Activated CD4-positive, alpha-beta T cell treated with anti-CD3 and anti-CD28 coated beads, Interleukin-2, amount 10 ng/mL, durations not matched to agents 24 days and 14 days (primary cell): ENCODE data around the gene SHISA4. TPM values are rescaled to one million over a fixed set of nuclear protein-coding genes. Genes with fewer than 3 reads are reported as not detected.

ENCODE experiments used
- DNase-seq: peaks from one replicate; pipeline ENCODE4 v3.0.0; 2022
- H3K27ac Mint-ChIP-seq: one replicate; pipeline ENCODE4 v1.8.0; 2022; ENCODE audit warnings: mild to moderate bottlenecking, mixed read lengths
- H3K27me3 Mint-ChIP-seq: one replicate; pipeline ENCODE4 v1.8.0; 2022; ENCODE audit warnings: mixed read lengths
- H3K36me3 Mint-ChIP-seq: one replicate; pipeline ENCODE4 v1.8.0; 2022; ENCODE audit warnings: low read depth, mild to moderate bottlenecking, mixed read lengths
- H3K4me1 Mint-ChIP-seq: one replicate; pipeline ENCODE4 v1.8.0; 2021; ENCODE audit warnings: mixed read lengths
- H3K4me3 Mint-ChIP-seq: one replicate; pipeline ENCODE4 v1.8.0; 2022; ENCODE audit warnings: mild to moderate bottlenecking, moderate library complexity, mixed read lengths
- H3K9me3 Mint-ChIP-seq: one replicate; pipeline ENCODE4 v1.8.0; 2021; ENCODE audit warnings: mixed read lengths
- intact Hi-C: fragments of 100-400 bp; cut with micrococcal nuclease; formaldehyde crosslinking; loops from one replicate; pipeline ENCODE4 v1.15.1; 2023
- total RNA-seq: library from RNA; stranded (reverse); gene quantifications from 2 replicates; pipeline ENCODE4 v1.2.3, GENCODE V29; 2022

SHISA4 gene
- total RNA-seq, 1 donor from 2014 or later, result 0.77 TPM

GRCh38 chr1:201912832-201913231 is 24.1 kb downstream of the SHISA4 start:
- no peaks in the 10 kb centered on the region for H3K4me1 Mint-ChIP-seq
- peaks cover 10% of the 10 kb centered on the region for H3K27me3 Mint-ChIP-seq
- no peak for DNase-seq
- H3K4me3 Mint-ChIP-seq, result no peak overlapping the region
- no peak overlapping the region for H3K27ac Mint-ChIP-seq
- intact Hi-C loops, result no loop called here
- no peaks in the 10 kb centered on the region for H3K36me3 Mint-ChIP-seq
- H3K9me3 Mint-ChIP-seq, result no peaks in the 10 kb centered on the region

GRCh38 chr1:201914456-201915235 is 25.9 kb downstream of the SHISA4 start:
- DNase-seq, result no peak
- Mint-ChIP-seq H3K36me3 (no peaks in the 10 kb centered on the region), H3K9me3 (no peaks in the 10 kb centered on the region), H3K27me3 (peaks cover 12% of the 10 kb centered on the region), H3K4me3 (no peak overlapping the region), H3K4me1 (no peaks in the 10 kb centered on the region), H3K27ac (no peak overlapping the region)
- intact Hi-C loops, result no loop called here

- no peak for DNase-seq
- Mint-ChIP-seq H3K27me3 (peaks cover 11% of the 10 kb centered on the region), H3K36me3 (no peaks in the 10 kb centered on the region), H3K4me1 (no peaks in the 10 kb centered on the region), H3K27ac (no peak overlapping the region), H3K4me3 (no peak overlapping the region), H3K9me3 (no peaks in the 10 kb centered on the region)
- intact Hi-C loops, result no loop called here
These were observed 28.1 kb downstream of the SHISA4 start for GRCh38 chr1:201916649-201917249.

- Mint-ChIP-seq H3K4me3 (no peak overlapping the region), H3K4me1 (no peaks in the 10 kb centered on the region), H3K27me3 (peaks cover 11% of the 10 kb centered on the region), H3K9me3 (no peaks in the 10 kb centered on the region), H3K36me3 (no peaks in the 10 kb centered on the region), H3K27ac (no peak overlapping the region)
- intact Hi-C loops, result no loop called here
- DNase-seq, result no peak
These were observed 28.8 kb downstream of the SHISA4 start for GRCh38 chr1:201917362-201918033.

GRCh38 chr1:201918343-201918742 is 29.6 kb downstream of the SHISA4 start:
- Mint-ChIP-seq H3K27ac (no peak overlapping the region), H3K4me1 (no peaks in the 10 kb centered on the region), H3K27me3 (peaks cover 11% of the 10 kb centered on the region), H3K36me3 (no peaks in the 10 kb centered on the region), H3K9me3 (no peaks in the 10 kb centered on the region), H3K4me3 (no peak overlapping the region)
- intact Hi-C loops, result no loop called here
- no peak for DNase-seq

GRCh38 chr1:201921952-201922558 is 33.4 kb downstream of the SHISA4 start:
- no peak for DNase-seq
- Mint-ChIP-seq H3K9me3 (no peaks in the 10 kb centered on the region), H3K4me1 (no peaks in the 10 kb centered on the region), H3K36me3 (no peaks in the 10 kb centered on the region), H3K27me3 (peaks cover 11% of the 10 kb centered on the region), H3K4me3 (no peak overlapping the region), H3K27ac (no peak overlapping the region)
- intact Hi-C loops, result no loop called here

GRCh38 chr1:201925301-201925567 is 36.5 kb downstream of the SHISA4 start:
- no peak overlapping the region for H3K4me3 Mint-ChIP-seq

GRCh38 chr1:201925981-201926645 is 37.4 kb downstream of the SHISA4 start:
- no peak overlapping the region for H3K4me3 Mint-ChIP-seq
- intact Hi-C loops, result no loop called here
- no peak overlapping the region for H3K27ac Mint-ChIP-seq
- DNase-seq, result no peak
- H3K4me1 Mint-ChIP-seq, result no peaks in the 10 kb centered on the region
- peaks cover 6% of the 10 kb centered on the region for H3K27me3 Mint-ChIP-seq
- no peaks in the 10 kb centered on the region for H3K36me3 Mint-ChIP-seq
- H3K9me3 Mint-ChIP-seq, result no peaks in the 10 kb centered on the region

More at GRCh38 chr1:201925301-201925567, 36.5 kb downstream of the SHISA4 start:
- no peaks in the 10 kb centered on the region for H3K4me1 Mint-ChIP-seq
- intact Hi-C loops, result no loop called here
- no peak for DNase-seq
- peaks cover 6% of the 10 kb centered on the region for H3K27me3 Mint-ChIP-seq
- H3K36me3 Mint-ChIP-seq, result no peaks in the 10 kb centered on the region
- no peaks in the 10 kb centered on the region for H3K9me3 Mint-ChIP-seq
- no peak overlapping the region for H3K27ac Mint-ChIP-seq

GRCh38 chr1:201928266-201928665 is 39.6 kb downstream of the SHISA4 start:
- no peak overlapping the region for H3K4me3 Mint-ChIP-seq
- no peaks in the 10 kb centered on the region for H3K36me3 Mint-ChIP-seq
- intact Hi-C loops, result no loop called here
- H3K27me3 Mint-ChIP-seq, result peaks cover 7% of the 10 kb centered on the region
- no peak for DNase-seq
- H3K9me3 Mint-ChIP-seq, result no peaks in the 10 kb centered on the region
- no peaks in the 10 kb centered on the region for H3K4me1 Mint-ChIP-seq
- H3K27ac Mint-ChIP-seq, result no peak overlapping the region

- Mint-ChIP-seq H3K4me3 (no peak overlapping the region), H3K36me3 (no peaks in the 10 kb centered on the region), H3K9me3 (no peaks in the 10 kb centered on the region), H3K27me3 (peaks cover 16% of the 10 kb centered on the region), H3K27ac (no peak overlapping the region), H3K4me1 (no peaks in the 10 kb centered on the region)
- intact Hi-C loops, result no loop called here
- DNase-seq, result no peak
These were observed 41.4 kb downstream of the SHISA4 start for GRCh38 chr1:201930137-201930536.

- no peak overlapping the region for H3K27ac Mint-ChIP-seq
- DNase-seq, result no peak
- no peak overlapping the region for H3K4me3 Mint-ChIP-seq
- no peaks in the 10 kb centered on the region for H3K36me3 Mint-ChIP-seq
- no peaks in the 10 kb centered on the region for H3K4me1 Mint-ChIP-seq
- no peaks in the 10 kb centered on the region for H3K9me3 Mint-ChIP-seq
- intact Hi-C loops, result no loop called here
- peaks cover 16% of the 10 kb centered on the region for H3K27me3 Mint-ChIP-seq
These were observed 42.1 kb downstream of the SHISA4 start for GRCh38 chr1:201930803-201931202.

- Mint-ChIP-seq H3K36me3 (no peaks in the 10 kb centered on the region), H3K27ac (no peak overlapping the region), H3K4me1 (no peaks in the 10 kb centered on the region), H3K4me3 (no peak overlapping the region), H3K9me3 (no peaks in the 10 kb centered on the region), H3K27me3 (peaks cover 20% of the 10 kb centered on the region)
- intact Hi-C loops, result no loop called here
- no peak for DNase-seq
These were observed 45.2 kb downstream of the SHISA4 start for GRCh38 chr1:201933840-201934430.

GRCh38 chr1:201937624-201938213 is 49.0 kb downstream of the SHISA4 start:
- no peak for DNase-seq
- Mint-ChIP-seq H3K36me3 (no peaks in the 10 kb centered on the region), H3K4me3 (no peak overlapping the region)

More at GRCh38 chr1:201937624-201938213, 49.0 kb downstream of the SHISA4 start:
- intact Hi-C loops, result no loop called here
- Mint-ChIP-seq H3K9me3 (no peaks in the 10 kb centered on the region), H3K27me3 (peaks cover 21% of the 10 kb centered on the region), H3K27ac (no peak overlapping the region), H3K4me1 (no peaks in the 10 kb centered on the region)
